Prostate gland (tissue), 2 donors: ENCODE results near the gene PPP1R8. TPM values are rescaled to one million over a fixed set of nuclear protein-coding genes. Genes with fewer than 3 reads are reported as not detected.

Experiments
- DNase-seq: peaks from one replicate; pipeline ENCODE4 v3.0.0-alpha.2; 2019; ENCODE audit warnings: low spot score
- H3K27ac ChIP-seq, 2 donors: fragments of 200-600 bp; sonication (generic); 2 replicates each; pipeline ENCODE4 v1.5.1; 2017 to 2019
- H3K27me3 ChIP-seq: fragments of 200-600 bp; sonication (generic); replicated peaks from 2 replicates; pipeline ENCODE4 v1.5.1; 2019; ENCODE audit not compliant: insufficient read depth
- H3K36me3 ChIP-seq, 2 donors: fragments of 200-600 bp; sonication (generic); 1 replicate in 1 of 2; 2 replicates in 1 of 2; pipeline versions ENCODE4 v1.5.1 to v1.8.1; 2017 to 2019
- H3K4me1 ChIP-seq: fragments of 200-600 bp; sonication (generic); replicated peaks from 2 replicates; pipeline ENCODE4 v1.5.1; 2019
- H3K4me3 ChIP-seq, 2 donors: fragments of 200-600 bp; sonication (generic); 2 replicates each; pipeline ENCODE4 v1.5.1; 2017 to 2019
- H3K9me3 ChIP-seq: fragments of 200-600 bp; sonication (generic); 2 replicates; pipeline ENCODE4 v1.5.1; 2017
- POLR2A ChIP-seq: fragments of 450-650 bp; IDR thresholded peaks from one replicate; pipeline ENCODE4 v1.6.1; 2016; ENCODE audit warnings: antibody characterized with exemption, mild to moderate bottlenecking
- POLR2AphosphoS5 ChIP-seq: sonication (generic); formaldehyde crosslinking; IDR thresholded peaks from one replicate; pipeline ENCODE4 v1.6.1; 2017; ENCODE audit warnings: antibody characterized with exemption
- WGBS: methylation state at CpG from one replicate; pipeline ENCODE4 v1.1.5; 2018; 5-methylcytosine and 5-hydroxymethylcytosine counted together
- intact Hi-C: fragments of 100-400 bp; cut with DNase I; formaldehyde crosslinking; loops from one replicate; pipeline ENCODE4 v1.14.2; 2022
- total RNA-seq, 2 donors: library from RNA; depleted of rRNA; stranded (reverse); fragments of >200 nt; gene quantifications; one replicate each; pipeline ENCODE4 v1.1.0, GENCODE V29; 2016
- TF ChIP-seq, protein P1 (sequence below), 4 experiments: fragments of 200-600 bp in 2 of 4; fragments of 450-650 bp in 2 of 4; sonication (generic) in 2 of 4; IDR thresholded peaks; 1 replicate in 3 of 4; 2 replicates in 1 of 4; pipeline ENCODE4 v1.5.1; 2016 to 2019; ENCODE audit warnings: antibody characterized with exemption in 4 of 4, mild to moderate bottlenecking in 2 of 4, moderate library complexity in 2 of 4

Gene PPP1R8
- total RNA-seq: 10 to 100 TPM; 37.8 to 64.5 TPM

DNA sequence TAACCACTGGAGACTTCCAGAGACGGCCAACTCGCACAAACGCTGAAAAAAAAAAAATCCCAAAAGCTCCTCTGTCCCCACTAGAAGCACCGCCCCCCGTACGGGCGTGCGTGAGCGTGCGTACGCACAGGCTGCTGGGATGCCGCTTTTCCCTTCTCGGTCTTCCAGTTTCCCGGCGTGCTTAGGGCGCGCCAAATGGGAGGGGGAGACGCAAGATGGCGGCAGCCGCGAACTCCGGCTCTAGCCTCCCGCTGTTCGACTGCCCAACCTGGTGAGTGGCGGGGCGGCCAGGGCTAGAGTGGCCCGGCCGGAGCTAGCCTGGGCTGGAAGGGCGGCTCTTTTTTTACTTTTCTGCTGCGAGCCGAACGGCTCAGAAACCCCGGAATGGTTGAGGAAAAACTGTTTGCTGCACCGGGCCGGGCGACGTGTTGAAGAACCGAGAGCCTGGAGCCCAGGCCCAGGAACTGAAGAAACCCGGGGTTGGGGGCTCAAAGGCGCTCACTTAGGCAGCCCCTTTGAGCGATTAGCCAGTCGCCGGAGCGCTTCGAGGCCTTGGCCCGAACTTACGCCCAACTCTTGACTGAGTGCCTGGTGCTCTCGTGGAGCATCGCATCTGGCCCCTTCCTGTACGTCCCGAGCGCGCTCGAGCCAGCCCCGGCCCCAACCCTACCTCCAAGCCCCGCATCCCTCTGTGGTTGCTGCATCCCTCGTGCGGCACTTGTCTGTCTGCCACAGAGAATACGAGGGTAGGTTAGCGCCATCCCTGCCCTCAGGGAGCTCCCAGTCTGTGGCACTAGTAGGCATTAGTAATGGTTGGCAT lies at the start of gene PPP1R8:
PPP1R8 (plus strand) TSS at position 162 of the 820 bp plus-strand sequence; CDS start at position 216, 54 bp downstream.
- under 1% methylated on average over 60 of the region's 60 CpGs for WGBS
- Histone ChIP-seq H3K36me3 (no peaks in the 10 kb centered on the region), H3K4me3 (peak within 1 kb of the TSS; percentile 69 to 98), H3K4me1 (peaks cover 7% of the 10 kb centered on the region), H3K27me3 (no peaks in the 10 kb centered on the region), H3K9me3 (no peaks in the 10 kb centered on the region), H3K27ac (peak within 1 kb of the TSS; percentile 83 to 89)
- intact Hi-C loops: no loop called here
- TF ChIP-seq, protein P1, sequence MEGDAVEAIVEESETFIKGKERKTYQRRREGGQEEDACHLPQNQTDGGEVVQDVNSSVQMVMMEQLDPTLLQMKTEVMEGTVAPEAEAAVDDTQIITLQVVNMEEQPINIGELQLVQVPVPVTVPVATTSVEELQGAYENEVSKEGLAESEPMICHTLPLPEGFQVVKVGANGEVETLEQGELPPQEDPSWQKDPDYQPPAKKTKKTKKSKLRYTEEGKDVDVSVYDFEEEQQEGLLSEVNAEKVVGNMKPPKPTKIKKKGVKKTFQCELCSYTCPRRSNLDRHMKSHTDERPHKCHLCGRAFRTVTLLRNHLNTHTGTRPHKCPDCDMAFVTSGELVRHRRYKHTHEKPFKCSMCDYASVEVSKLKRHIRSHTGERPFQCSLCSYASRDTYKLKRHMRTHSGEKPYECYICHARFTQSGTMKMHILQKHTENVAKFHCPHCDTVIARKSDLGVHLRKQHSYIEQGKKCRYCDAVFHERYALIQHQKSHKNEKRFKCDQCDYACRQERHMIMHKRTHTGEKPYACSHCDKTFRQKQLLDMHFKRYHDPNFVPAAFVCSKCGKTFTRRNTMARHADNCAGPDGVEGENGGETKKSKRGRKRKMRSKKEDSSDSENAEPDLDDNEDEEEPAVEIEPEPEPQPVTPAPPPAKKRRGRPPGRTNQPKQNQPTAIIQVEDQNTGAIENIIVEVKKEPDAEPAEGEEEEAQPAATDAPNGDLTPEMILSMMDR (IDR thresholded peaks at IDR 0.05): peak in 2 of 4 experiments; percentile 7 to 8
- TF ChIP-seq POLR2AphosphoS5: peak; percentile 99
- TF ChIP-seq POLR2A: peak; percentile 74
- peak; percentile 93 for DNase-seq

DNA sequence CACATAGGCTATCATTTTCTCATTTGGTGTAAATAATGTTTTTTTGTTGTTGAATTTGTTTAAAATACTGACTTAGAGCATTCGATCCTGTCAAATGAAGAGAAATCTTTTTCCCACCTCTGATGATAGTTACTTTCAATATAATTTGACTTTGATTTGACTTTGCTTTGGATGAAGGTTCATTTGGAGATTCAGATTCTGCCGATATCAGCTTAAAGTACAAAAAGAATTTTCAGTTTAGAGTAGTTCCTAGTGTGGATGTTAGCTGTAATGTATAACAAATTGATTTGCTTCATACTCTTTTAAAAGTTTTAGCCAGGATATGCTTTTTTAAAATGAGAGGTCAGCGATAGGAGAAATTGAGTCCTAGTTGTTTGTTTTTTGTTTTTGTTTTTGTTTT lies 47.6 kb upstream of the PPP1R8 start:
- H3K27ac ChIP-seq: no peak overlapping the region
- no peak for DNase-seq
- TF ChIP-seq POLR2A (no peak), POLR2AphosphoS5 (no peak)
- TF ChIP-seq, protein P1 (IDR thresholded peaks at IDR 0.05): no peak
- no peak overlapping the region for H3K4me3 ChIP-seq
- no peaks in the 10 kb centered on the region for H3K4me1 ChIP-seq
- intact Hi-C loops: no loop called here
- H3K9me3 ChIP-seq: no peaks in the 10 kb centered on the region
- 96% methylated on average over 3 of the region's 3 CpGs for WGBS
- no peaks in the 10 kb centered on the region for H3K36me3 ChIP-seq
- H3K27me3 ChIP-seq: no peaks in the 10 kb centered on the region

DNA sequence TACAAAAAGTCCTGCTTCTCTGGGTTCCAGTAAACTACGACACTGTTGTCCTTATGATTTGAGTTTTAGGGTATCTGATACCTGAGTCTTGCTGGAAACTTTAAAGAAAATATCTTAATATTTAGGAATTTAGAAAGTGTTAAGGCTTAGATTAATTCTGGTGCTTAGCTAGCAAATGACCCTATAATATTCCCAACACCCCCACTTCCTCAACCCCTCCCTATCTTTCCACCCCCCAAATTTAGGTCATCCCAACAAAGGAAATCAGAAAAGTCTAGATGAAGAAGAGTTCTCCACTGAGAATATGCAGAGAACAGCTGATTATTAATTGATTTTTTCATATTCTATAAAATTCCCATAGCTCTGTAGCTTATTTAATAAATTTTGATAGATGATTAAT lies 45.9 kb upstream of the PPP1R8 start:
- TF ChIP-seq POLR2A (no peak), POLR2AphosphoS5 (no peak)
- TF ChIP-seq, protein P1 (IDR thresholded peaks at IDR 0.05): no peak
- intact Hi-C loops: no loop called here

DNA sequence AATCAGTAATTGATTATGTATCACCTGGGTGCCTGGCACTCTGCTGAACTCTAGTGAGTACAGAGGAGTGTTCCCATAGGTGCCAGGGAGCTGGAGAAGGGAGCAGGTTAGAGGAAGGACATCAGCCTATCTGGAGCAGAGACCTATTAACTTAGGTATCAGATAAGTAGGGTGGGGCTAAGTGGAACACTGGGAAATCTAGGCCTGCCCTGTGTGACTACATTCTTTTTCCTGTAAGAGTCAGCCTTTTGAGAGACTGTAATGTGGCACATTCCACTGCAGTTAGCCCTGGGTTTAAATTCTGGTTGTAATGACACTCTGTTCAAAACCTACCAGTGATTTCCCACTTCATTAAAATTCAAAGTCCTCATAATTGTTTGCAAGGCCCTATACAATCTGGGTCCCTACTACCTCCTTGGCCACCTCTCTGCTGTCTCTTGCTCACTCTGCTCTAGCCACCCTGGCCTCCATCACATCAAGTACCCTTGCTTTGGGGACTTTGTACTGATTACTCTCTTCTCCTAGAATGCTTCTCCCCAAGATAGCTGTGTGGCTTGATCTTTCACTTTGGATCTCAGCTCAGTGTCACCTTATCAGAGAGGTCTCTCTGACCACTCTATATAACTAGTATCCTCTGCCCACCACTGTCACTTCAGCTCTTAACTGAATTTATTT lies 44.7 kb upstream of the PPP1R8 start:
- H3K27ac ChIP-seq: no peak overlapping the region
- H3K4me3 ChIP-seq: no peak overlapping the region
- H3K36me3 ChIP-seq: peaks cover 0 to 2% of the 10 kb centered on the region in 2 donors
- H3K27me3 ChIP-seq: no peaks in the 10 kb centered on the region
- no peaks in the 10 kb centered on the region for H3K9me3 ChIP-seq
- TF ChIP-seq POLR2AphosphoS5: no peak
- no peak for TF ChIP-seq POLR2A
- TF ChIP-seq, protein P1 (IDR thresholded peaks at IDR 0.05): no peak
- intact Hi-C loops: no loop called here
- H3K4me1 ChIP-seq: no peaks in the 10 kb centered on the region
- no peak for DNase-seq

More for the DNA sequence above, 45.9 kb upstream of the PPP1R8 start:
- Histone ChIP-seq H3K36me3 (no peaks in the 10 kb centered on the region), H3K27me3 (no peaks in the 10 kb centered on the region), H3K9me3 (no peaks in the 10 kb centered on the region), H3K27ac (no peak overlapping the region), H3K4me3 (no peak overlapping the region), H3K4me1 (no peaks in the 10 kb centered on the region)
- DNase-seq: no peak
- WGBS: 97% methylated on average over 1 of the region's 1 CpG
